Dendritic cell treated with granulocyte-macrophage colony-stimulating factor and Interleukin-4, amounts not matched to agents 40 ng/mL and 50 ng/mL, for 4 days (primary cell): ENCODE results near the gene HABP4.

Experiments used
- H3K27ac Mint-ChIP-seq: one replicate; pipeline ENCODE4 v1.8.0; 2022; ENCODE audit warnings: mild to moderate bottlenecking, mixed read lengths
- H3K27me3 Mint-ChIP-seq: one replicate; pipeline ENCODE4 v1.8.0; 2022; ENCODE audit warnings: mild to moderate bottlenecking, mixed read lengths
- H3K36me3 Mint-ChIP-seq: one replicate; pipeline ENCODE4 v1.8.0; 2022; ENCODE audit warnings: low read depth, mixed read lengths
- H3K4me1 Mint-ChIP-seq: one replicate; pipeline ENCODE4 v1.8.0; 2022; ENCODE audit warnings: low read depth, mixed read lengths
- H3K4me3 Mint-ChIP-seq: one replicate; pipeline ENCODE4 v1.8.0; 2022; ENCODE audit warnings: mild to moderate bottlenecking, moderate library complexity, mixed read lengths
- H3K9me3 Mint-ChIP-seq: one replicate; pipeline ENCODE4 v1.8.0; 2022; ENCODE audit warnings: mixed read lengths
- intact Hi-C: fragments of 100-400 bp; cut with micrococcal nuclease; formaldehyde crosslinking; loops from one replicate; pipeline ENCODE4 v1.15.0; 2022

Gene HABP4

GRCh38 chr9:96491079-96491879 is 41.3 kb downstream of the HABP4 start:
- no peak overlapping the region for H3K27ac Mint-ChIP-seq
- no peaks in the 10 kb centered on the region for H3K27me3 Mint-ChIP-seq
- no peaks in the 10 kb centered on the region for H3K9me3 Mint-ChIP-seq
- H3K4me1 Mint-ChIP-seq: no peaks in the 10 kb centered on the region
- H3K4me3 Mint-ChIP-seq: no peak overlapping the region
- intact Hi-C loops: no loop called here
- H3K36me3 Mint-ChIP-seq: peaks cover 12% of the 10 kb centered on the region

GRCh38 chr9:96491880-96492525 is 42.0 kb downstream of the HABP4 start:
- no peaks in the 10 kb centered on the region for H3K9me3 Mint-ChIP-seq
- H3K4me1 Mint-ChIP-seq: no peaks in the 10 kb centered on the region
- no peaks in the 10 kb centered on the region for H3K27me3 Mint-ChIP-seq
- intact Hi-C loops: no loop called here
- H3K36me3 Mint-ChIP-seq: peaks cover 12% of the 10 kb centered on the region
- no peak overlapping the region for H3K4me3 Mint-ChIP-seq
- H3K27ac Mint-ChIP-seq: no peak overlapping the region

- peaks cover 8% of the 10 kb centered on the region for H3K36me3 Mint-ChIP-seq
- intact Hi-C loops: no loop called here
Measured at GRCh38 chr9:96492993-96493531, 43.1 kb downstream of the HABP4 start.

DNA sequence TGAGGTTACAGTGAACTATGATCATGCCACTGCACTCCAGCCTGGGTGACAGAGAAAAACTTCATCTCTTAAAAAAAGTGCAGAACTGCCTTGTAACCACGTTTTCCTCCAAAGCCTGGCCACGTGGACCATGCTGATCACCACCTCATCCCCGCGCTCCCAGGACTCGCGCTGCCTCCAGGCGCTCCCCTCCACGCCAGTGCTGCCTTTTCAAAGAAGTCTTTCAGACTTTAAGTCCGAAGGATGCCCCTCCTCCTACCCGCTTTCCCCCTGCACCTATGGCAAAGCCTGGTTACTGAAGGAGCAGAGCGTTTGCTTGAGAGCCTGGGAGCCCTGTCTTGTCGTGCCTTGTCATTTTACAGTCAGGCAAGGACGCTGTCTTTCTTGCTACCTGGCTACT is 43.8 kb downstream of the HABP4 start:
- Mint-ChIP-seq H3K4me3 (no peak overlapping the region), H3K27me3 (no peaks in the 10 kb centered on the region)
- intact Hi-C loops: no loop called here

More at GRCh38 chr9:96492993-96493531, 43.1 kb downstream of the HABP4 start:
- Mint-ChIP-seq H3K27ac (no peak overlapping the region), H3K27me3 (no peaks in the 10 kb centered on the region), H3K4me3 (no peak overlapping the region), H3K9me3 (no peaks in the 10 kb centered on the region), H3K4me1 (no peaks in the 10 kb centered on the region)

GRCh38 chr9:96494215-96494800 is 44.3 kb downstream of the HABP4 start:
- no peaks in the 10 kb centered on the region for H3K27me3 Mint-ChIP-seq
- no peaks in the 10 kb centered on the region for H3K36me3 Mint-ChIP-seq
- intact Hi-C loops: no loop called here
- no peaks in the 10 kb centered on the region for H3K9me3 Mint-ChIP-seq
- no peaks in the 10 kb centered on the region for H3K4me1 Mint-ChIP-seq
- no peak overlapping the region for H3K27ac Mint-ChIP-seq
- H3K4me3 Mint-ChIP-seq: no peak overlapping the region

More for the DNA sequence above, 43.8 kb downstream of the HABP4 start:
- Mint-ChIP-seq H3K9me3 (no peaks in the 10 kb centered on the region), H3K36me3 (peaks cover 1% of the 10 kb centered on the region), H3K4me1 (no peaks in the 10 kb centered on the region), H3K27ac (no peak overlapping the region)

GRCh38 chr9:96495341-96495740 is 45.4 kb downstream of the HABP4 start:
- H3K4me1 Mint-ChIP-seq: no peaks in the 10 kb centered on the region
- no peaks in the 10 kb centered on the region for H3K36me3 Mint-ChIP-seq
- H3K4me3 Mint-ChIP-seq: no peak overlapping the region
- no peak overlapping the region for H3K27ac Mint-ChIP-seq
- no peaks in the 10 kb centered on the region for H3K9me3 Mint-ChIP-seq
- H3K27me3 Mint-ChIP-seq: no peaks in the 10 kb centered on the region
- intact Hi-C loops: no loop called here

DNA sequence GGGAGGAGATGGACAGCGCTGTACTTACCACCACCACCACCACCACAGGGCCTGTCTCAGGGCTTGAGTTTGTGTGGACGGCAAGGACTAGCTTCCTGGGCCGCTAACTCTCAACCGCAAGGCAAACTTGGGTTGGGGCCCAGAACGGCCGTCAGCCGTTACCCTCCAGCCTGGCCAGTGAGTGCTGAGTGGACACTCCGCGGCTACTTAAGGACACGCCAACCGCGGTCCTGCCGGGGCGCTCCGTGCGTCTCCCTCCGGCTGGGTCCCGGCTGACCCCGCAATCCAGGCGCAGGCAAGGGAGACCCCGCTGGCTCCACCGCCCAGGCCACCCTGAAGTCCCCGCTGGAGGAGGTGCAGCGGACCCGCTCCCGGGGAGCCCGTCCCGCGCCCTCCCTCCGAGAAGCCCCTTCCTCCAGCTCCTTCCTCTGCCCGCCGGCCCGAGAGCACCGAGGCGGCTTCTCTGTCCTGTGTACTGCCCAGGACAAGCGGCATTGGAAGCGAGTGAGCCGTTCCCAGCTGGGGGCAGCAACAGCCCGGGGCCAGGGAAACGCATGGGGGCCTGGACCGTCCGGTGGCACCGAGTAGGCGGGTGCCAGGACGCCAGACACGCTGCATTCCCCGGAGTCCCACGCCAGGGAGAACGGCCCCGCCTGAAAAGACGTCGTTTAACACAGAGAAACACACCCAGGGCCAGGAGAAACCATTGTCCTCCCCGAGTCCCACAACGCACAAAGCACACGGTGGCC is 46.6 kb downstream of the HABP4 start:
- Mint-ChIP-seq H3K36me3 (no peaks in the 10 kb centered on the region), H3K9me3 (no peaks in the 10 kb centered on the region), H3K4me1 (no peaks in the 10 kb centered on the region), H3K27ac (no peak overlapping the region), H3K27me3 (no peaks in the 10 kb centered on the region), H3K4me3 (no peak overlapping the region)
- intact Hi-C loops: no loop called here

DNA sequence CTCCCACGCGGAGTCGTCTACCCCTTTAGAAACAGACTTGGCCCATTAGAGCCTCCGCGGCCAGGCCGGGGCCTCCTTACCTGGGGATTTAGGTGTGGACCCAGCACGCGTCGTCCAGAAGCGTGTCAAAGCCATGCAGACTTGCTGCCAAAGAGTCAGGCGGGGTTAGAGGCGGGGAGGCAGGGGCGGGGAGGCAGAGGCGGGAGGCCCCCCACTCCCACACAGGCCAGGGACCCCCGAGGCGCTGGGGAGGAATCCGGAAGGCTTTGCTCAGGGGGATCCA is 47.1 kb downstream of the HABP4 start:
- Mint-ChIP-seq H3K36me3 (no peaks in the 10 kb centered on the region), H3K4me3 (no peak overlapping the region), H3K27ac (no peak overlapping the region), H3K4me1 (no peaks in the 10 kb centered on the region), H3K9me3 (no peaks in the 10 kb centered on the region), H3K27me3 (no peaks in the 10 kb centered on the region)
- intact Hi-C loops: no loop called here

- intact Hi-C loops: no loop called here
- Mint-ChIP-seq H3K9me3 (no peaks in the 10 kb centered on the region), H3K36me3 (no peaks in the 10 kb centered on the region), H3K4me1 (no peaks in the 10 kb centered on the region), H3K27ac (no peak overlapping the region), H3K4me3 (no peak overlapping the region), H3K27me3 (no peaks in the 10 kb centered on the region)
Measured at GRCh38 chr9:96498796-96499195, 48.8 kb downstream of the HABP4 start.

- H3K4me1 Mint-ChIP-seq: no peaks in the 10 kb centered on the region
- no peaks in the 10 kb centered on the region for H3K9me3 Mint-ChIP-seq
- H3K4me3 Mint-ChIP-seq: no peak overlapping the region
- intact Hi-C loops: no loop called here
- no peaks in the 10 kb centered on the region for H3K36me3 Mint-ChIP-seq
- H3K27me3 Mint-ChIP-seq: peaks cover 1% of the 10 kb centered on the region
- no peak overlapping the region for H3K27ac Mint-ChIP-seq
Measured at GRCh38 chr9:96499257-96499656, 49.3 kb downstream of the HABP4 start.

GRCh38 chr9:96500696-96501632 is 51.0 kb downstream of the HABP4 start:
- Mint-ChIP-seq H3K27me3 (peaks cover 1% of the 10 kb centered on the region), H3K4me1 (no peaks in the 10 kb centered on the region), H3K27ac (no peak overlapping the region), H3K4me3 (no peak overlapping the region), H3K36me3 (no peaks in the 10 kb centered on the region), H3K9me3 (no peaks in the 10 kb centered on the region)
- intact Hi-C loops: no loop called here

DNA sequence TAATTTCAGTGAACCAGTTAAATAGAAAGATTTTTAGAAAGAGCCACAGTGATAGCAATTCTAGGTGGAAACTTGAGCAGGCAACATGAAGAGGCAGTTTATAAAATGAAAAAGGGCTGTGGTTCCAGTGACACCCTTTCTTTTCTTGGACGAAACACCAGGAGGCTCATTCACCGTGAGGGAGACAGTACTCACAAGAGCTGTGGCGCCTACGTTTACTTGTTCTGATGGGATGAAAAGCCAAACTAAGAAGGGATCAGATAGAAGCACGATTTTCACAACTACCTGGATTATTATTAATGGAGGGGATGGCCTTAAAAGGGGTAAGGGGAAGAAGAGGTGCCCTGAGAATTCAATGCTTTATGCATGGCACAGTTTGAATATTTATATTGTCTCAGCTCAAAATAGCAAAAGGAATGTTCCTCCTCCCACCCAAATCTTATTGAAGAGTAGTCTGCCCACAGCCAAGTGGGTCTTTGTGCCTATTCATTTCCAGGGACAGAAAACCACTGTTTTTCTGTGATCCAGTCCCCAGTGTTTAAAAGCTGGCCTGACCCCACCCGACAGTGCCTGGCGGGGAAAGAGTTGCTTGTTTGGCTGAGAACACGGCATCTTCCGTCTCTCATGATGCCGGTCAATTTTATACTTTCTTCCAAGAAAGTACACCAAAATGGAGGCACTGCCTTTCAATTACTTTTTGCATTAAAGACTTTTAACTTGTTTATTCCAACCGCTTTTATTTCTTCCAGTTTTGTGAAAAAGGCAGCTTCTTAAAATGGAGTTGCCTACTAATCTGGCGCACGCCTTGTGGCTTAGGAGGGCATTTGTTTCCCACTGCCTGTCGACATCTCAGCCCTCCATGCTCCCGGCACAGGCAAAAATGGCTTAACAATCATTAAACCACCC is 51.9 kb downstream of the HABP4 start:
- Mint-ChIP-seq H3K27me3 (peaks cover 1% of the 10 kb centered on the region), H3K4me3 (no peak overlapping the region), H3K4me1 (no peaks in the 10 kb centered on the region), H3K36me3 (no peaks in the 10 kb centered on the region), H3K27ac (no peak overlapping the region), H3K9me3 (no peaks in the 10 kb centered on the region)
- intact Hi-C loops: no loop called here
